Measurements from ENCODE around the gene MRPS17. TPM values are rescaled to one million over a fixed set of nuclear protein-coding genes. Genes with fewer than 3 reads are reported as not detected.

The MRPS17 gene
- total RNA-seq, result 6.8 and 8.6 TPM in 2 replicates

DNA sequence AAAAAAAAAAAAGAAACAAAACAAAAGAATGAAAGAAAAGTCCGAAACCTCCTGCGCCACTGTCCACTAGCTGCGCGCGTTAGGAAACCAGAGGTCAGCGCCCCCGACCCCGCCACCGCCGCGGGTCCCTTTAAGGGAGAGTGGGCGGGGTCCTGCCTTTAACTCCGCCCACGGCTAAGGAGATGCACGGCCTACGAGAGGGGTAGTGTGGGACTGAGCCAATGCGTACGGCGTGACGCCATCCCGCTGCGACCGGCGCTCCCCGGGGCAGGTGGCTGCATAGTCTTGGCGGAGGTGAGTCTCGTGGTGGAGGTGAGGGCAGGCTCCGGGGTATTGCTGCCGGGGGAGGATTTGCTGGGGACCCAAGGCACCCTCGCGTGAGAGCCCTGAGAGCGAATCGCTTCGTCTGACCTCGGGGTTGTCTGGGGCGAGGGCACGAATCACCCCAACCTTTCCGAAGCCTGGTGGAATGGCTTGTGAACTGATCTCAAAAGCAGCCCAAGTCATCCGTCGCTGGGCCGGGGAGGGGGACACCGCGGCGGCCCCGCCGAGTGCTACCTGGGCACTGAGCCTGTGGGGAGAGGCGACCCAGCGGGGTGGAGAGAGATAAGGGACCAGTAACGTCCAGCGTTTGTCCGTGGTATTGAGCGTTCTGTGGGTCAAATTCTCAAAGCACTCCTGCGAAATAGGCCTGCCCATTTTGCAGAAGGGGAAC, at the start of gene MRPS17:
Gene MRPS17, plus strand, starts transcription at position 241 of the 715 bp plus-strand sequence. CDS start 1,319 bp downstream, outside the sequence.

DNA sequence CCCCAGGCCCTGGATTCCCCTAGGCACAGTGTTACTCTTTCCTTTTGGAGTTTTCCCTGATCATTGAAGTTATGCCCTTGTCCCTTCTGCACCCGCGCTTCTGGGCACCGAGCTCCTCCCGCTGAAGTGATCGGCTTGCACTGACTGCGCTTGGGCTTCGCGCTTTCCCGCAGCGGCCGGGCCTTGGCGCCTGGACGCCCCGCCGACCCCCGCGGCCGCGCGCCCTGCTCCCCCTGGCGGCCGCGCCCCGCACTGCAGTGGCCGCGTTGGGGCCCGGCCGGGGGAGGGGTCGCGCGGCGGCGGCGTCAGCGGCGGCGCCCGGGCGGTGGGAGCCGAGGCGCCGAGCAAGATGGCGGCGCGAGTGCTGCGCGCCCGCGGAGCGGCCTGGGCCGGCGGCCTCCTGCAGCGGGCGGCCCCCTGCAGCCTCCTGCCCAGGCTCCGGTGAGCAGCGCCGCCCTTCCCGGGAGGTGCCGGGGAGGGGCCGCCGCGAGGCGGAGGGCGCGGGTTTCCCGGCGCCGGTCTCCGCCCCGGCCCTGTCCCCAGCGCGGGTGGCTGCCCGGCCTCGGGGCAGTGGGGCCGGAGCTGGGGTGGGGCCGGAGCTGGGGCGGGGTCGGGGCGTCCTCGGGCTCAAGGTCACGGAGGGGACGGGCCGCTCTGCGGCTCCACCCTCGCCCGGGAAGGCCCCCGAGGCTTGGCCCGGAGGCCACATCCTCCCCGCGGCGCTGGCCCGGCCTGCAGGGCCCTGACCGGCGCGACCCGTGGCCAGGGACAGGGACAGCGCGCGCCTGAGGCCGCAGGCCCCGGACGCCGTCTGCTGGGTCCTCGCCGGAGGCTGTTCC, 12.8 kb downstream of the MRPS17 start, which contains the start of gene NIPSNAP2:
Gene NIPSNAP2, plus strand, starts transcription at position 325 of the 839 bp plus-strand sequence. Its CDS starts 25 bp downstream, at position 350.

Other genes with a start within 250 kb of the MRPS17 start
- not detected in 2 replicates for gene SEPTIN14, start 89.1 kb upstream of the MRPS17 start, total RNA-seq
- gene ZNF713, start 64.4 kb upstream of the MRPS17 start, total RNA-seq, result 0.49 and 1.2 TPM in 2 replicates
- gene NIPSNAP2, start 12.7 kb downstream of the MRPS17 start, total RNA-seq, result 28.3 and 33.7 TPM in 2 replicates
- gene PSPH, start 99.6 kb downstream of the MRPS17 start, total RNA-seq, result 15.4 and 24.5 TPM in 2 replicates
- gene CCT6A, start 99.9 kb downstream of the MRPS17 start, total RNA-seq, result 67.2 and 67.5 TPM in 2 replicates
- gene SUMF2, start 112.4 kb downstream of the MRPS17 start, total RNA-seq, result 125 and 132 TPM in 2 replicates
- 0.24 and 1.1 TPM in 2 replicates for gene PHKG1, start 141.1 kb downstream of the MRPS17 start, total RNA-seq
- 260 and 302 TPM in 2 replicates for gene CHCHD2, start 154.6 kb downstream of the MRPS17 start, total RNA-seq
- gene NUPR2, start 164.5 kb downstream of the MRPS17 start, total RNA-seq, result not detected in 2 replicates